ENCODE results near the gene TMEM125.

TMEM125 gene

GRCh38 chr1:43274804-43275180, 5.0 kb downstream of the TMEM125 start:
- DNase-seq: no peak

GRCh38 chr1:43275826-43276620, 6.2 kb downstream of the TMEM125 start:
- DNase-seq: no peak

DNA sequence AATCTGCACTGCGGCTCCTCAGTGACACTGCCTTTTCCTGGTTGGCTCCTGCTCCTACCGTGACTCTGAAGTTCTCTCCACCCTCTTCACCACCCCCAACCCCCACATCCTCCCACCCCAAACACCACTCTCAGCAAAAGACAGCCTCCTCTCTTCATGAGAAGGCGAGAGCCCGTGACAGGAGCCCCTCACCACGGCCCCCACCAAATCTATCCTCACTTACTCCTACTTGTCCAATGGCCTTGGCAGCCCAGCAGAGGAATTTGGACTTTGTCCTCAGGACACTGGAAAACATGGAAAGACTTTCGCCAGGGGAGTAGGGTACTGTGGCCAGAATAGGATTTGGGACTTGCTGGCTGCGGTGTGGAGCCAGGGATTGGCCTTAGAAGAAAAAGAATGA, 6.9 kb downstream of the TMEM125 start:
- no peak for DNase-seq

- DNase-seq: no peak
Measured at GRCh38 chr1:43277116-43277876, 7.5 kb downstream of the TMEM125 start.

DNA sequence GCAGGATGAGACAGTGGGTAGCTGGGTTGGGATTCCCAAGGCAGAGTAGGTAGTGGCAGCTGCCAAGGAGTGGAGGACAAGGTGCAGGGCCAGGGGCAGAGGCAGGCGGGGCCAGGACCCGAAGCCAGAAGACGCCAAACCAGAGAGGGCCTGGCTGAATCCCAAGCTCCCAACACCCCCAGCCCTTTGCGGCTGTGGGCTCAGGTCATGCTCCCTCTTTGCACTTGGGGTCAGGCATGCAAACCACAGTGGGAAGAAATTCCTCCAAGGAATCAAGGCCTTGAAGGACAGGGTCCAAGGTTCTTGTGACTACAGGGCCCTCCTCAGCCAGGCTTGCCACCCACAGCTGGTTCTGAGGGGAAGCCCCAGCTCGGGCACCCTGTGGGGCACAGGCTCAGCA, 9.4 kb downstream of the TMEM125 start:
- DNase-seq: no peak

DNA sequence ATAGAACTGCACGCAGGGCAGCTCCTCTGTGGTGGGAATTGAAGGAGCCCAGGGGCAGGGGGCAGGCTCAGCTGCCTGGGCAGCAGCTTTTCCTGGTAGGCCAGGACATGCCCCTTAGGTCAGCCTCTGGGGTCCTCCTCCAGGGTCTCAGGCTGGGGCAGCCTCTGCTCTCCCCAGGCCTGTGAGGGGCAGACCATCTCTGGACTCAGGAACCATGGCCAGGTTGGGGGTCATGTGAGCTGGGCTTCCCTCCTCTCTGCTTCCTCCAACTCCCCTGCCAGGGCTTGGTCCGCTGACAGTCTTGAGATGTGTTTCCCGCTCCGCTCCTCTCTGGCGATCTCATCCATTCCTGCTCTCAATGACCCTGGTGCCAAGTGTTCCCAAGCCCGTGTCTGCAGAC, 9.9 kb downstream of the TMEM125 start:
- DNase-seq: no peak

- no peak for DNase-seq
Measured at GRCh38 chr1:43280692-43281091, 10.9 kb downstream of the TMEM125 start.

- no peak for DNase-seq
Measured at GRCh38 chr1:43282220-43283195, 12.7 kb downstream of the TMEM125 start.

GRCh38 chr1:43284065-43284464, 14.3 kb downstream of the TMEM125 start:
- no peak for DNase-seq

- no peak for DNase-seq
Measured at GRCh38 chr1:43284546-43285110, 14.8 kb downstream of the TMEM125 start.

- no peak for DNase-seq
Measured at GRCh38 chr1:43285269-43285990, 15.6 kb downstream of the TMEM125 start, which contains the start of gene C1orf210. Gene C1orf210 (minus strand): TSS chr1:43285581. CDS start chr1:43283270, 2,311 bp downstream.

GRCh38 chr1:43286115-43286514, 16.3 kb downstream of the TMEM125 start:
- DNase-seq: no peak

- DNase-seq: no peak
Measured at GRCh38 chr1:43286533-43286932, 16.8 kb downstream of the TMEM125 start.

GRCh38 chr1:43288058-43288784, 18.4 kb downstream of the TMEM125 start:
- no peak for DNase-seq

- DNase-seq: no peak
Measured at GRCh38 chr1:43288785-43289706, 19.3 kb downstream of the TMEM125 start.

DNA sequence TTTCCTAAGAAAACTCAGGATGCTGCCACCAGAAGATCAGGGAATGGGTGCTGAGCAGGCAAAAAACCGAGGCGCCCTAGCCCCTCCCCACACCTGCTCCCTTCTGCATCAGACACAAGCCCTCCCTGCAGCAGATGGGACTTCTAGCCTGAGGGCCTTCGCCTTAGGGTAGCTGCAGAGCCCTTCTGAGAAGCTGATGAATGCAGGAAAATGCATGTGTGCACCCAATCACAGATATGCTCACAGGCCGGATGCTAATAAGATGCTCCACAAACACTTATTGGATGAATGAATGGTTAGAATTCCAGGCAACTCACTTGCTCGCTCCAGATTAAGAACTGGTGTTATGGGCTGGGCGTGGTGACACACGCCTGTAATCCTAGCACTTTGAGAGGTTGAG, 22.4 kb downstream of the TMEM125 start:
- DNase-seq: no peak

DNA sequence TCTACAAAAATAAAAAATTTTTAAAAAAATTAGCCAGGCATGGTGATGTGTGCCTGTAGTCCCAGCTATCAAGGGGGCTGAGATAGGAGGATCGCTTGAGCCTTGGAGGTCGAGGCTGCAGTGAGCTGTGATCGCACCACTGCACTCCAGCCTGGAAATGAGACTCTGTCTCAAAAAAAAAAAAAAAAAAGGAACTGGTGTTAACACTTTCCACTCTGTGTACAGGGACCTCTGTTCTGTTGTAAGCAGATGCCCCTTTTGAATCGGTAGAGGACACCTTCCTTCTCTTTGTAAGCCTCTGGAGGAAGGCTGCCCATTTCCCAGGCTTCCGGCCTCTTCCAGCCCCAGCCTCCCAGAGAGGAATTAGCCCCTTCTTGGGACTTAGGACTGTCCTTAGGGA, 22.9 kb downstream of the TMEM125 start:
- DNase-seq: no peak

GRCh38 chr1:43293176-43293575, 23.4 kb downstream of the TMEM125 start:
- no peak for DNase-seq

- no peak for DNase-seq
Measured at GRCh38 chr1:43293896-43294760, 24.3 kb downstream of the TMEM125 start.
